H1 (cell line): ENCODE results near the gene MAP2K5. TPM values are rescaled to one million over a fixed set of nuclear protein-coding genes. Genes with fewer than 3 reads are reported as not detected.

ENCODE experiments used
- ASH2L ChIP-seq: fragments of 200-600, 300-600 bp; sonication (generic); IDR thresholded peaks from one replicate; pipeline ENCODE4 v1.7.1; 2017; ENCODE audit warnings: low read length
- ATF3 ChIP-seq: IDR thresholded peaks from 2 replicates; pipeline ENCODE4 v1.6.1; 2011; ENCODE audit warnings: low read depth, mild to moderate bottlenecking, low read length; ENCODE audit not compliant: insufficient read depth
- CBX8 ChIP-seq: fragments of 300-800, 300-1000 bp; sonication (generic); IDR thresholded peaks from 2 replicates; pipeline ENCODE4 v1.7.1; 2016; ENCODE audit warnings: low read depth, low read length, borderline replicate concordance
- JUN ChIP-seq: IDR thresholded peaks from 2 replicates; pipeline ENCODE4 v1.6.1; 2011; ENCODE audit warnings: low read depth, mild to moderate bottlenecking, improper control_type of control experiment, low read length
- KDM5A ChIP-seq: fragments of 200-600 bp; IDR thresholded peaks from 2 replicates; pipeline ENCODE4 v1.7.1; 2012; ENCODE audit warnings: mild to moderate bottlenecking, low read length, inconsistent platforms, mixed read lengths
- POU5F1 ChIP-seq: IDR thresholded peaks from 2 replicates; pipeline ENCODE4 v1.6.1; 2011; ENCODE audit warnings: low read depth, mild to moderate bottlenecking, low read length, moderate library complexity
- SIRT6 ChIP-seq: IDR thresholded peaks from one replicate; pipeline ENCODE4 v1.7.1; 2012; ENCODE audit warnings: low read length, inconsistent platforms
- SUZ12 ChIP-seq: fragments of 200-600 bp; sonication (generic); IDR thresholded peaks from 2 replicates; pipeline ENCODE4 v1.6.1; 2012; ENCODE audit warnings: mild to moderate bottlenecking, inconsistent platforms, low read length, moderate library complexity, mixed read lengths
- TBP ChIP-seq: IDR thresholded peaks from 2 replicates; pipeline ENCODE4 v1.6.1; 2011; ENCODE audit warnings: low read depth, low read length, improper control_type of control experiment
- polyA plus RNA-seq, 7 experiments: library from polyadenylated mRNA; depleted of rRNA in 3 of 7; stranded (reverse) in 5 of 7; unstranded in 2 of 7; fragments of >200 nt in 5 of 7; fragments of 200-250 nt in 2 of 7; gene quantifications; 1 replicate in 5 of 7; 2 replicates in 1 of 7; 4 replicates in 1 of 7; pipeline versions ENCODE4 v1.2.1 to v1.2.3, GENCODE V29; 2011 to 2013; ENCODE audit warnings: missing spikeins in 2 of 7, mixed read lengths in 2 of 7
- total RNA-seq: library from RNA; stranded (reverse); fragmentation: NEBNext Ultra II Directional; extraction: Animal tissue kit (Norgen Biotek cat#: 25700); gene quantifications from 2 replicates; pipeline ENCODE4 v1.2.1, GENCODE V29; 2021
- TF ChIP-seq, protein P1 (sequence below): fragments of 300-600 bp; sonication (generic); IDR thresholded peaks from 2 replicates; pipeline ENCODE4 v1.7.1; 2012; ENCODE audit warnings: low read length, moderate library complexity, mild to moderate bottlenecking, inconsistent platforms; ENCODE audit not compliant: insufficient replicate concordance

Gene MAP2K5
- total and polyA plus RNA-seq, 2 of the 8 experiments (the other 6 are each of a cell fraction or from before 2014, with no cell fraction given) = 4.4 to 15.8 TPM

DNA sequence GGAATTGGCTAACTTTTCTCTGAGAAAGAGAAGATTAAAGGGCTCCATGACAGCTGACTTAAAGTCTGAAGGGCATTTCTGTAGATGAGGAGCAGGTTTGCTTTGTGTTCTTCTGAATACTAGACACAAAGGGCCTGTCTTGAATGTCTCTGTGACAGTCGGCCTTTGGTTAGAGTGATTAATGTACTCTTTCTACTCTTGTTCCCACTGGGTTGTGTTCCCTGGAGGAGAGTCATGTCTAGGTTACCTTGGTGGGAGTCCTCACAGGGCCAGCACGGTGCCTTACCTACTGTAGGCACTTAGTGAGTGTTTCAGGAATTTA, 66.1 kb downstream of the MAP2K5 start (continued):
- TF ChIP-seq, protein P1, sequence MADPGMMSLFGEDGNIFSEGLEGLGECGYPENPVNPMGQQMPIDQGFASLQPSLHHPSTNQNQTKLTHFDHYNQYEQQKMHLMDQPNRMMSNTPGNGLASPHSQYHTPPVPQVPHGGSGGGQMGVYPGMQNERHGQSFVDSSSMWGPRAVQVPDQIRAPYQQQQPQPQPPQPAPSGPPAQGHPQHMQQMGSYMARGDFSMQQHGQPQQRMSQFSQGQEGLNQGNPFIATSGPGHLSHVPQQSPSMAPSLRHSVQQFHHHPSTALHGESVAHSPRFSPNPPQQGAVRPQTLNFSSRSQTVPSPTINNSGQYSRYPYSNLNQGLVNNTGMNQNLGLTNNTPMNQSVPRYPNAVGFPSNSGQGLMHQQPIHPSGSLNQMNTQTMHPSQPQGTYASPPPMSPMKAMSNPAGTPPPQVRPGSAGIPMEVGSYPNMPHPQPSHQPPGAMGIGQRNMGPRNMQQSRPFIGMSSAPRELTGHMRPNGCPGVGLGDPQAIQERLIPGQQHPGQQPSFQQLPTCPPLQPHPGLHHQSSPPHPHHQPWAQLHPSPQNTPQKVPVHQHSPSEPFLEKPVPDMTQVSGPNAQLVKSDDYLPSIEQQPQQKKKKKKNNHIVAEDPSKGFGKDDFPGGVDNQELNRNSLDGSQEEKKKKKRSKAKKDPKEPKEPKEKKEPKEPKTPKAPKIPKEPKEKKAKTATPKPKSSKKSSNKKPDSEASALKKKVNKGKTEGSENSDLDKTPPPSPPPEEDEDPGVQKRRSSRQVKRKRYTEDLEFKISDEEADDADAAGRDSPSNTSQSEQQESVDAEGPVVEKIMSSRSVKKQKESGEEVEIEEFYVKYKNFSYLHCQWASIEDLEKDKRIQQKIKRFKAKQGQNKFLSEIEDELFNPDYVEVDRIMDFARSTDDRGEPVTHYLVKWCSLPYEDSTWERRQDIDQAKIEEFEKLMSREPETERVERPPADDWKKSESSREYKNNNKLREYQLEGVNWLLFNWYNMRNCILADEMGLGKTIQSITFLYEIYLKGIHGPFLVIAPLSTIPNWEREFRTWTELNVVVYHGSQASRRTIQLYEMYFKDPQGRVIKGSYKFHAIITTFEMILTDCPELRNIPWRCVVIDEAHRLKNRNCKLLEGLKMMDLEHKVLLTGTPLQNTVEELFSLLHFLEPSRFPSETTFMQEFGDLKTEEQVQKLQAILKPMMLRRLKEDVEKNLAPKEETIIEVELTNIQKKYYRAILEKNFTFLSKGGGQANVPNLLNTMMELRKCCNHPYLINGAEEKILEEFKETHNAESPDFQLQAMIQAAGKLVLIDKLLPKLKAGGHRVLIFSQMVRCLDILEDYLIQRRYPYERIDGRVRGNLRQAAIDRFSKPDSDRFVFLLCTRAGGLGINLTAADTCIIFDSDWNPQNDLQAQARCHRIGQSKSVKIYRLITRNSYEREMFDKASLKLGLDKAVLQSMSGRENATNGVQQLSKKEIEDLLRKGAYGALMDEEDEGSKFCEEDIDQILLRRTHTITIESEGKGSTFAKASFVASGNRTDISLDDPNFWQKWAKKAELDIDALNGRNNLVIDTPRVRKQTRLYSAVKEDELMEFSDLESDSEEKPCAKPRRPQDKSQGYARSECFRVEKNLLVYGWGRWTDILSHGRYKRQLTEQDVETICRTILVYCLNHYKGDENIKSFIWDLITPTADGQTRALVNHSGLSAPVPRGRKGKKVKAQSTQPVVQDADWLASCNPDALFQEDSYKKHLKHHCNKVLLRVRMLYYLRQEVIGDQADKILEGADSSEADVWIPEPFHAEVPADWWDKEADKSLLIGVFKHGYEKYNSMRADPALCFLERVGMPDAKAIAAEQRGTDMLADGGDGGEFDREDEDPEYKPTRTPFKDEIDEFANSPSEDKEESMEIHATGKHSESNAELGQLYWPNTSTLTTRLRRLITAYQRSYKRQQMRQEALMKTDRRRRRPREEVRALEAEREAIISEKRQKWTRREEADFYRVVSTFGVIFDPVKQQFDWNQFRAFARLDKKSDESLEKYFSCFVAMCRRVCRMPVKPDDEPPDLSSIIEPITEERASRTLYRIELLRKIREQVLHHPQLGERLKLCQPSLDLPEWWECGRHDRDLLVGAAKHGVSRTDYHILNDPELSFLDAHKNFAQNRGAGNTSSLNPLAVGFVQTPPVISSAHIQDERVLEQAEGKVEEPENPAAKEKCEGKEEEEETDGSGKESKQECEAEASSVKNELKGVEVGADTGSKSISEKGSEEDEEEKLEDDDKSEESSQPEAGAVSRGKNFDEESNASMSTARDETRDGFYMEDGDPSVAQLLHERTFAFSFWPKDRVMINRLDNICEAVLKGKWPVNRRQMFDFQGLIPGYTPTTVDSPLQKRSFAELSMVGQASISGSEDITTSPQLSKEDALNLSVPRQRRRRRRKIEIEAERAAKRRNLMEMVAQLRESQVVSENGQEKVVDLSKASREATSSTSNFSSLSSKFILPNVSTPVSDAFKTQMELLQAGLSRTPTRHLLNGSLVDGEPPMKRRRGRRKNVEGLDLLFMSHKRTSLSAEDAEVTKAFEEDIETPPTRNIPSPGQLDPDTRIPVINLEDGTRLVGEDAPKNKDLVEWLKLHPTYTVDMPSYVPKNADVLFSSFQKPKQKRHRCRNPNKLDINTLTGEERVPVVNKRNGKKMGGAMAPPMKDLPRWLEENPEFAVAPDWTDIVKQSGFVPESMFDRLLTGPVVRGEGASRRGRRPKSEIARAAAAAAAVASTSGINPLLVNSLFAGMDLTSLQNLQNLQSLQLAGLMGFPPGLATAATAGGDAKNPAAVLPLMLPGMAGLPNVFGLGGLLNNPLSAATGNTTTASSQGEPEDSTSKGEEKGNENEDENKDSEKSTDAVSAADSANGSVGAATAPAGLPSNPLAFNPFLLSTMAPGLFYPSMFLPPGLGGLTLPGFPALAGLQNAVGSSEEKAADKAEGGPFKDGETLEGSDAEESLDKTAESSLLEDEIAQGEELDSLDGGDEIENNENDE = no peak
- TF ChIP-seq KDM5A (no peak), CBX8 (no peak), POU5F1 (no peak), TBP (no peak), ATF3 (no peak), SUZ12 (no peak), JUN (no peak), SIRT6 (no peak), ASH2L (no peak)
- TF ChIP-seq, all 59 proteins: peak for 0
